HG02759 (cell line): ENCODE data around the gene SRGAP2C.
"Not testable (repeated sequence)": the region's sequence is repeated elsewhere in the genome, so short reads cannot be mapped to it uniquely, and the experiment has no call there.

ENCODE experiments used
- ATAC-seq: cut with Tn5 transposase; IDR thresholded peaks from one replicate; pipeline ENCODE4 v1.9.1; 2021; ENCODE audit warnings: mild to moderate bottlenecking, moderate library complexity; ENCODE audit not compliant: unreplicated experiment

SRGAP2C gene

GRCh38 chr1:121278202-121278601 lies 93.4 kb downstream of the SRGAP2C start:
- not testable (repeated sequence) for ATAC-seq

- ATAC-seq = not testable (repeated sequence)
Observed at GRCh38 chr1:121278777-121279547, 94.2 kb downstream of the SRGAP2C start.

GRCh38 chr1:121279548-121279898 lies 94.7 kb downstream of the SRGAP2C start:
- not testable (repeated sequence) for ATAC-seq

GRCh38 chr1:121280699-121281317 lies 96.0 kb downstream of the SRGAP2C start:
- not testable (repeated sequence) for ATAC-seq

- not testable (repeated sequence) for ATAC-seq
Observed at GRCh38 chr1:121281480-121281879, 96.7 kb downstream of the SRGAP2C start.

- not testable (repeated sequence) for ATAC-seq
Observed at GRCh38 chr1:121283587-121284180, 98.9 kb downstream of the SRGAP2C start.

GRCh38 chr1:121292590-121292989 lies 107.8 kb downstream of the SRGAP2C start:
- ATAC-seq = not testable (repeated sequence)

- ATAC-seq = not testable (repeated sequence)
Observed at GRCh38 chr1:121293263-121294204, 108.8 kb downstream of the SRGAP2C start.

GRCh38 chr1:121294205-121294570 lies 109.4 kb downstream of the SRGAP2C start:
- ATAC-seq = not testable (repeated sequence)

GRCh38 chr1:121296563-121296962 lies 111.8 kb downstream of the SRGAP2C start:
- not testable (repeated sequence) for ATAC-seq

GRCh38 chr1:121298529-121298928 lies 113.8 kb downstream of the SRGAP2C start:
- ATAC-seq = not testable (repeated sequence)

GRCh38 chr1:121299514-121300149 lies 114.9 kb downstream of the SRGAP2C start:
- ATAC-seq = not testable (repeated sequence)

GRCh38 chr1:121301876-121302275 lies 117.1 kb downstream of the SRGAP2C start:
- not testable (repeated sequence) for ATAC-seq

GRCh38 chr1:121307759-121308158 lies 123.0 kb downstream of the SRGAP2C start:
- not testable (repeated sequence) for ATAC-seq

GRCh38 chr1:121315509-121315908 lies 130.7 kb downstream of the SRGAP2C start:
- ATAC-seq = not testable (repeated sequence)

- ATAC-seq = not testable (repeated sequence)
Observed at GRCh38 chr1:121316081-121316480, 131.3 kb downstream of the SRGAP2C start.

- ATAC-seq = not testable (repeated sequence)
Observed at GRCh38 chr1:121317491-121318468, 133.0 kb downstream of the SRGAP2C start.

- ATAC-seq = not testable (repeated sequence)
Observed at GRCh38 chr1:121318687-121319086, 133.9 kb downstream of the SRGAP2C start.

GRCh38 chr1:121321660-121322059 lies 136.9 kb downstream of the SRGAP2C start:
- not testable (repeated sequence) for ATAC-seq
